Stimulated activated CD4-positive, alpha-beta T cell treated with anti-CD3 and anti-CD28 coated beads, Interleukin-2, amount 100 ng/mL, for 24 hours (primary cell): Measurements from ENCODE around the gene C1QC.
A peak's percentile ranks its signal among the peaks of the same experiment; 100 is the strongest.
"Not testable (repeated sequence)": the region's sequence is repeated elsewhere in the genome, so short reads cannot be mapped to it uniquely, and the experiment has no call there.

ENCODE experiments used
- DNase-seq, 2 donors: peaks; one replicate each; pipeline ENCODE4 v3.0.0-alpha.2; 2020

The C1QC gene

DNA sequence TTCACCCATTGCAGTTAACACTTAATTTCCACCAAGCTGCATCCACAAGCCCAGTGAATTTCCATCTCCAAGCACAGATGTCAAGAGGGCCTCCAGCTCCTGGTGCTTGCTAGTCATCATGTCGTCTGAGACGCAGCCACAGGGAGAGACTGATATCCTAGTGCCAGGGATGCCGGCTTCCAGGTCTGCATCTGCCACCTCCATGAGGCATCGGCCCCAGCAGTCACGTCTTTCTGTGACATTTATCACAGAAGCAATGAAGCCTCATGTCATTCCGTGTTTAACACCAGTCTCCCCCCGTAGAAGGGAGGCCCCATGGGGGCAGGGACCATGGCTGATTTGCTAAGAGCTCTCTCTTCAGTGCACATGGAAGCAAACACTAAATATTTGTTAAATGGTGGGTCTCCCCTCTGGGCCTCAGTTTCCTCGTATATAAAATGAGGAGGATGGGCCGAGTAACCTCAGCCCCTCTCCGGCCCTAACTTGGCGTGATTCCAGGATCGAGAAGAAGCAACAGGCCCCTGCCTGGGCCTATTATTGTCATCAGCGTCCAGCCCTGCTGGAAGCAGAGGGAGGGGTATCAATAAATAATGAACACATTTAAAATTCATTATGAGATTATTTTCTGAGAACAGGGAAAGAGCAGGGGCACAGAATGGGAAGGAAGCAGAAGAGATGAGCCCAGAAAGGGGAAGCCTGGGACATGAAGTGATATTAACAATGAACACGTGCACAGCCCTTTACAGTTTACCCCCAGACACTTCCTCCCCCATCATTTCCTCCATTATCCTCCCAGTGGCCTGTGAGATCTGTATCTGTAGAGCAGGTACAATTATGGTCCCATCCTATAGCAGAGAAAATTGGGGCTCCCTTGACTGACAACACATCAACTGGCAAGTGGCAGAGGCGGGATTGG lies 8.8 kb downstream of the C1QC start:
- no peak for DNase-seq

- DNase-seq: no peak
These were observed 9.5 kb downstream of the C1QC start, which contains the start of gene C1QB for GRCh38 chr1:22652881-22653316. Gene C1QB, plus strand, starts transcription at chr1:22653236. Its CDS starts 6,227 bp downstream, at chr1:22659463.

- no peak for DNase-seq
These were observed 11.3 kb downstream of the C1QC start for GRCh38 chr1:22654692-22655091.

DNA sequence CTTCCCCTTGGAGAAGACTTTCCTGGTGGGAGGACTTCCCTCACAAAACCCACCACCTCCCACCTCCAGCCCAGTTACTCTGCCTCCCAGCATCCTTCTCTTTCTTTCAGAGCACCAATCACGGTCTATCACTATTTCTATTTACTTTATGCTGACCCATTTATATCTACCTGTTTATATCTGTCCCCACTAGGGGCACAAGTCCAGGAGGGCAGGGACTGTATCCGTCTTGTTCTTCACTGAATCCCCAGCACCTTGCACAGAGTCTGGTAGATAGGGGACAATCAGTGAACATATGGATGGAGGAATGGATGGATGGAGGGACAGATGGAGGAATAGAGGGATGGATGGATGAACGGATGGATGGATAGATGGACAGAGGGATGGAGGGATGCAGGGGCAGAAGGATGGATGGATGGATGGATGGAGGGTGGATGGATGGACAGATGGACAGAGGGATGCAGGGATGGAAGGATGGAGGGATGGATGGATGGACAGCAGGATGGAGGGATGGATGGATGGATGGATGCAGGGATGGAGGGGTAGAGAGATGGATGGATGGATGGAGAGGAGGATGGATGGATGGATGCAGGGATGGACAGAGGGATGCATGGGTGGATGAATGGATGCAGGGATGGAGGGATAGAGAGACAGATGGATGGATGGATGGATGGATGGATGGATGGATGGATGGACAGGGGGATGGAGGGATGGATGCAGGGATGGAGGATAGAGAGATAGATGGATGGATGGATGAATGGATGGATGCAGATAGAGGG lies 15.1 kb downstream of the C1QC start:
- no peak for DNase-seq

DNA sequence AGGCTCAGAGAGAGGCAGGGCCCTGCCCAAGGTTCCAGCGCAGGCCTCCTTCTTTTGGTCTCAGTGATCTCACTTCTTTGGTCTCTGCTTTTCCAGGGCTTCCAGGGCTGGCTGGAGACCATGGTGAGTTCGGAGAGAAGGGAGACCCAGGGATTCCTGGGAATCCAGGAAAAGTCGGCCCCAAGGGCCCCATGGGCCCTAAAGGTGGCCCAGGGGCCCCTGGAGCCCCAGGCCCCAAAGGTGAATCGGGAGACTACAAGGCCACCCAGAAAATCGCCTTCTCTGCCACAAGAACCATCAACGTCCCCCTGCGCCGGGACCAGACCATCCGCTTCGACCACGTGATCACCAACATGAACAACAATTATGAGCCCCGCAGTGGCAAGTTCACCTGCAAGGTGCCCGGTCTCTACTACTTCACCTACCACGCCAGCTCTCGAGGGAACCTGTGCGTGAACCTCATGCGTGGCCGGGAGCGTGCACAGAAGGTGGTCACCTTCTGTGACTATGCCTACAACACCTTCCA lies 17.3 kb downstream of the C1QC start:
- DNase-seq: no peak

- DNase-seq: no peak
These were observed 18.4 kb downstream of the C1QC start for GRCh38 chr1:22661880-22662279.

- DNase-seq: no peak
These were observed 18.9 kb downstream of the C1QC start for GRCh38 chr1:22662318-22662717.

DNA sequence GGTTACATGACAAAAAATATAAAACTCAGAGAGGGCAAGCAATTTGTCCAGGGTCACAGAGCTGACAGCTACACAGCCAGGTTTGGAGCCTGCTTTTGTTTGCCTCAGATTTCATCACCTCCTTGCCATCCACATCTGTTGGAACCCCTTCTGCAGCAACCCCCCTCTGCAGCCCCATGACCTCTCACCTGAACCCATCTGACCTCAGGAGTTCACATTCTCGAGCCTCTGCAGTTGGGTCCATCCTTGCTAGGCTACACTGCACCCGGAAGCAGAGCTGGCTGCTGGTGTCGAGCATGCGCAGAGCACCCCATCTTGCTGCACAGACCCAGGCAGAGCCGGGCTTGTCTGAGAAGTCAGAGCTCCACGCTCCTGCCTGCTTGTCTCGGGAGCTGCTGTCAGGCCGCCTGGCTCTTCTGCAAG lies 19.6 kb downstream of the C1QC start:
- DNase-seq: no peak

DNA sequence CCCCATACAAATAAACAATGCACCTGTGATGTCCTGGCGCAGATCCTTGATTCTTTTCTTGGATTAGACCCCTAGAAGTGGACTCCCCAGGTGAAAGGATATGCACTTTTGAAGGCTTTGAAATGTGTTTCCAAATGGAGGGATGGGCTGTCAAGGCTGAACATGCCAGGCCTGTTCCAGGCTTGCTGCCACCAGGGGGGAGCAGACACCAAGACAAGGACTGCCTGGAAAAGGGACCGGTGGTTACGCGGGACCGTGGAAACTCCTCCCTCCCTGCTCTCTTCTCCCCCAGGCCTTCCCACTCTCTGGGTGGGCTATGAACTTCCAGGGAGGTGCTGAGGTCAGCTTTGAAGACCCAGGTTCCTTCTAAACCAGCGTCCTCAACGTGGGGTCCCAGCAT lies 22.3 kb downstream of the C1QC start:
- DNase-seq: no peak

DNA sequence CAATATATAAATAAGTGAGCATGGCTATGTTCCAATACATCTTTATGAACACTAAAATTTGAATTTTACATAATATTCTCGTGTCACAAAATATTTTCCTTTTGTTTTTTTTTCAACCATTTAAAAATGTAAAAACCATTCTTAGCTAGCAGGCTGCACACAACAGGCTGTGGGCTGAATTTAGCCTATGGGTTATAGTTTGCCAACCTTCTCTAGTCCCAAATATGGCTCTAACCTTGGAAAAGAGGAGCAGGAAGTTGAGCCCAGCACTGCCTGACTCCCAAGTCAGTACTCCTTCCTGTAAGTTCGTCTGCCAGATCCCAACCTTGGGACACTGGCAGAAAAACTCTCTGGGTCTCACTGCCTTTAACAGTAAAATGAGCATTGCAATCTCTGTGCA lies 23.0 kb downstream of the C1QC start:
- no peak for DNase-seq

DNA sequence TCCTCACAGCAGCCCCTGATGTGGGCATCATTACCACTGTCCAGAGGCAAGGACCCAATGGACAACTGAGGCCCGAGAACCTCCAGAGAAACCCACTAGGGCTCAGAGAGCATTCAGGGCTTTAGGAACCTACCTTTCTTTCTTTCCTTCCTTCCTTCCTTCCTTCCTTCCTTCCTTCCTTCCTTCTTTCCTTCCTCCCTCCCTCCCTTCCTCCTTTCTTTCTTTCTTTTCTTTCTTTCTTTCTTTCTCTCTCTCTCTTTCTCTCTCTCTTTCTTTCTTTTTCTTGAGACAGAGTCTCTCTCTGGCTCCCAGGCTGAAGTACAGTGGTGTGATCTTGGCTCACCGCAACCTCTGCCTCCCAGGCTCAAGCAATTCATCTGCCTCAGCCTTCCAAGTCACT lies 25.4 kb downstream of the C1QC start:
- not testable (repeated sequence) for DNase-seq

DNA sequence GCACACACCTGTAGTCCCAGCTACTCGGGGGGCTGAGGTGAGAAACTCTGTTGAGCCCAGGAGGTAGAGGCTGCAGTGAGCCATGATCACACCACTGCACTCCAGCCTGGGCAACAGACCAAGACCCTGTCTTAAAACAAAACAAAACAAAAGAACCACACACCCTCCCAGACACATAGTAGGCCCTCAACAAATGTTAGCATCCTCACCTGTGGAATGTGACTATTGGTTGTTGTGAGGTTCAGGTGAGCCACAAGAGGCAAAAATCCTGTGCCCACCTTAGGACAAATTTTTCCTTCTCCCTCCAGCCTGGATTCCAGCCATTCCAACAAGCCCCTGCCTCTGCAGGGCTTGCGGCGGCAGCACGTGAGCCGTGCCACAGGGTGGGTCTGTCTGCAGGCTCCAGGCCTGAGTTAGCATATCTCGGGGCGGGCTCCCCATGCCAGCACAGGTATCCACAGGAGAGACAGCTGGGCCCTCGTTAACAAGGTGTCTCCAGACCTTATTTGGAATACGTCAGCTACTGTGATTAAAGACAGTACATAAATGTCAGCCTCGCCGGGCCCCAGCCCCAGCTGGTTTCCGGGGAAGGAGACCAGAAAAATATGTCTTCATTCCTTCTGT lies 27.0 kb downstream of the C1QC start:
- DNase-seq: no peak

DNA sequence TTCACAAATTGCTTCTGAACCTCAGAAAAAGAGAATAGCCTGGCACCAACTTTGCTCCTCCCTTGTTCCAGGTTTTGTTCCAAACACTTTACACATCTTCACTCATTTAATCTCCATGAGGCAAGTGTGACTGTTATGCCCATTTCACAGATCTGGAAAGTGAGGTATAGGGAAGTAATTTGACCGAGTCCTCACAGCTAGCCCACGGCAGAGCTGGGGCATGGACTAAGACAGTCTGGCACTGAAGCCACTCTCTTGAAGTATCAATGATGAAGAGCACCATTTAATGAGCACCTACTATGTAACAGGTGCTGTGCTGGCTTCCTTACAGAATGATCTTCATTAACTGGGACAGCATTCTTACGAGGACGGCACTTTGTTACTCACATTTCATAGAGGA lies 28.6 kb downstream of the C1QC start:
- DNase-seq: no peak

DNA sequence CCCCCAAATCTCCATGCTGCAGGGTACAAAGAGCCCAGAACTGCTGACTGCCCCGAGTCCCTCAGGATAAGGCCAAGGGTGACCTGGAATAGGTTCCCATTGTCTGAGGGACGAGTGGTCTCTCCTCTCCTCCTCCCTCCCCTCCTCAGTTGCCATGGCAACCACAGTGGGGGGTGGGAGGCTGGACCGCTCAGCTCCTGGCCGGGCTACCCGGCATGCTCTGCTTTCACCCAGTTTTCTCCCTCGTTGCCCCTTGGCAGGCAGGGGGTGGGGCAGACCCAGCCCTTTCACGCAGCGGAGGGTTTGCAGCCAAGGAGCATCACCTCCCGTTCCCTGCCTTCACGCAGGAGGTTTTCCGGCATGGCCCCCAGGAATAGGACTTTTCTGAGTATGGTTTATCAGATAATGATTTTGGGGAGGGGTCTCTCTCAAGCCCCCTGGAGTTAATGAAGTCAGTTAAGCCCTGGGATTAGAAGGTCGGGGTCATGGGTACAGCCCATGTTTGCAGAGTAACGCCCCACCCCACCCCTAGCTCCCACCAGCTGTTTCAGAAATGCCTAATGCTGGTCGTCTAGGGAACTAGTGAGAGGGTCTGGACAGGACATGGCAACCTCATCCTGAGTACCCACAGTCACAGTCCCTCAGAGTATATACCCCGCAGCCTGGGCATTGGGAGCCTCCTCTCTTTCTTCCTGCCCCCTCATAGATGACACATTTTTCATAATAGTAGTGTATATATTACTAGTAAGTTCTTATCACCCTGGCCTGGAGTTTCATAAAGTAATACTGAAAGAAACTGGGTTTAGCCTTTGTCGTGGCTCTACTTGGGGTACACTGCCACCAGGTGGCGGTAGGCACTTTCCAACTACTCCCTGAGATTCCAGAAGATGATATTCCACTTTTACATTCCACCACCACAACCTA lies 30.3 kb downstream of the C1QC start:
- peak; percentile 19 to 54 for DNase-seq

DNA sequence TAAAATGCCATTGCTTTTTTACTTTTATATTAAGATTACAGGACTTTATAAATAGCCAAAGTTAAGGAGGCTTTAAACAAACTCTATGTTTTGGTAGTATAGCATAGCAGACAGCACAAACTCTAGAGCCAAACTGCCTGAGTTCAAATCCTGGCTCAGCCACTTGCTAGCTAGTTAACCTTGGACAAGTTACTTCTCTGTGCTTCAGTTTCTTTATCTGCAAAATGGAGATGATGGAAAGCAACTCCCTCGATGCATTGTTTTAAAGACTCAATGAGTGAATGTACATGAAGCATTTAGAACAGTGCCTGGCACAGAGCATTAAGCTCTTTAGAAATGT lies 30.9 kb downstream of the C1QC start:
- DNase-seq: no peak

DNA sequence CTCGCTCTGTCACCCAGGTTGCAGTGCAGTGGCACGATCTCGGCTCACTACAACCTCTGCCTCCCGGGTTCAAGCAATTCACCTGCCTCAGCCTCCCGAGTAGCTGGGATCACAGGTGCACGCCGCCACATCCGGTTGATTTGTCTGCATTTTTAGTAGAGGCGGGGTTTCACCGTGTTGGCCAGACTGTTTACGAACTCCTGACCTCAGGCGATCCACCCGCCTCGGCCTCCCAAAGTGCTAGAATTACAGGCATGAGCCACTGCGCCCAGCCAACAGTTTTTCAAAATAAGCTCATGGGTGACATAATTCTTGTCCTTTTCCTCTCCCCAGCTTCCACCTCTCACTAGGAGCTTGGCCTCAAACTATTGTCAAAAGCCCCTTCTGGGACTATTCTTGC lies 32.7 kb downstream of the C1QC start:
- DNase-seq: not testable (repeated sequence)

- no peak for DNase-seq
These were observed 33.6 kb downstream of the C1QC start for GRCh38 chr1:22676916-22677583.

DNA sequence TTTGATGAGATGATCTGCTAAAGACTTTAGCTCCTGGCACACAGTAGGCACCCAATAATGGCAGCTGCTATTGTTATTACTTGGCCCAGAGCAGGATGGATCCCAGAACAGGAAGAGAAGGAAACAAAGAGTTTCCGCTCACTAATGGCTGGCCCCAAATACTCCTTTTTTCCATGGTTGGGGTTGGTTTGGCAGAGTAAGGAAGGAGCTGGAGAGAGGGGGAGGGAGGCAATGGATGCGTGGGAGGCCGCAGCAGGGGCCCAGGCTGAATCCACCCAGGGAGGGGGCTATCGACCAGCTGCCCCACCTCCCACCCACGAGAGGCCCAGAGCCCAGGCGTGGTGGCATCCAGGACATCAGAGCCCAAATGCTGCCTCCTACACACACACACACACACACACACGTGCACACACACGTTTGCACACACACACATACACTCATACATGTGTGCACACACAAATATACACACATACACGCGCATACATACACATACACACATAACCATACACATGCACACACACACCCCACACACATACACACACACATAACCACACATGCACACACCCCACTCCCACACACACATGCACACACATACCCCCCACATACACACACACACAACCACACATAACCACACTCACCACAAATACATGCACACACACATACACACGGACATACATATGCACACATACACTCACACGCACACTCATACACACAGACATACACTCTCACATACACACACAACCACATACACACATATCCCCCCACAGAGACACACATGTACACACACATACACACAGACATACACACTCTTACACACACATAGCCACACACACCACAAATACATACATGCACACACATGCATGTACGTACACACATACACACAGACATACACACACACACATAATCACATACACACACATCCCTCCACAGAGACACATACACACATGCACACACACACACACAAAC lies 34.8 kb downstream of the C1QC start:
- no peak for DNase-seq

DNA sequence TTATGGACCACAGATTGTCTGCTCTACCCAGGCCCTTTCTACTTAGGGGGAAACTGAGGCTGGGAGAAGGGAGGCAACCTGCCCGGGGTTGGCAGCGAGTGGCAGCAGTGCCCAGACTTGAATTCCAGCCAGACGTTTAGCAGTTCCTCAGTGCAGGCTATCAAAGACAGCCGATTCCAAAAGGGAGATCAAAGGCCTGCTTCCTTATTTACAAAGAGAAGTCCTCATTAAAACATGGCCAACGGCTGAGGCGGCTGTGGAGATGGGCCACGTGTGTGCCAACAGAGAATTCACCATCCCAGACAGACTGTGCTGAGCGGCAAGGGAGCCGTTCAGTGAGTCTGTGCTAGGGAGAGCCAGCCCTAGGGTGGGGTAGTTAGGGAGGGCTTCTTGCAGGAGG lies 37.3 kb downstream of the C1QC start:
- no peak for DNase-seq

DNA sequence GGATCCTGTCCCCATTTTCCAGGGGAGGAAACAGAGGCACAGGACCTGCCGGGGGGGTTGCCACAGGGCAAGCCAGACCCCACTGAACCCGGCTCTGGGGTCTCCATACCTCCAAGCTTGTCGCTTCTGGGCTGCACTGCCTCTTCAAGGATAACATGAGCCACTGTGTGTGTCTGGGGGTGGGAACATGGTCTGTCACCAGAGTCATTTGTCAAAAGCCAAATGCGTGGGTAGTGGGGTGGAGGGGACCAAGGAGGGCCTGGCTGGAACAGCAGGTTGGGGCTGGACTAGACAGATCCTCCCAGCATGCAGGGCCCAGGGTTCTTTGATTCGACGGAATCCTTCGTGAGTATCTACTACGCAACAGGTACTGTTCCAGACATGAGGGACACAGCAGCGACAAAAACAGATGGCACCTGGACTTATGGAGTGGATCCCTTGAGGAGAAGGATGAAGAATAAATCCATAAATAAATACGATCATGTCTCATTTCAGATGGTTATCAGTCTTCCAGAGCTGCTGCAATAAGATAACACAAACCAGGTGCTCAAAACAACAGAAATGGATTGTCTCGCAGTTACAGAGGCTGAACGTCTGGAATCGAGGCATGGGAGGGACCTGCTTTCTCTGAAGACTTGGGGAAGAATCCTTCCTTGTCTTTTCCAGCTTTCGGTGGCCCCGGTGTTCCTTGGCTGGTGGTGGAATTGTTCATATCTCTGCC lies 38.3 kb downstream of the C1QC start:
- DNase-seq: no peak
